Fibroblast of gingiva (primary cell): Measurements from ENCODE around the gene BBC3.
"Not testable (repeated sequence)": the region's sequence is repeated elsewhere in the genome, so short reads cannot be mapped to it uniquely, and the experiment has no call there.

ENCODE experiments used
- DNase-seq: peaks from one replicate; pipeline ENCODE4 v3.0.0-alpha.2; 2011; ENCODE audit warnings: low read depth

BBC3 gene

GRCh38 chr19:47258434-47258833 lies 27.4 kb upstream of the BBC3 start:
- no peak for DNase-seq

GRCh38 chr19:47257411-47258169 lies 26.6 kb upstream of the BBC3 start:
- DNase-seq, result no peak

GRCh38 chr19:47256693-47257410 lies 25.9 kb upstream of the BBC3 start:
- DNase-seq, result peak; percentile 98

GRCh38 chr19:47255879-47256692 lies 25.1 kb upstream of the BBC3 start, which contains the start of gene CCDC9:
Gene CCDC9 (plus strand): TSS chr19:47256525. CDS start chr19:47258401, 1,876 bp downstream.
- DNase-seq, result peak; percentile 96

DNA sequence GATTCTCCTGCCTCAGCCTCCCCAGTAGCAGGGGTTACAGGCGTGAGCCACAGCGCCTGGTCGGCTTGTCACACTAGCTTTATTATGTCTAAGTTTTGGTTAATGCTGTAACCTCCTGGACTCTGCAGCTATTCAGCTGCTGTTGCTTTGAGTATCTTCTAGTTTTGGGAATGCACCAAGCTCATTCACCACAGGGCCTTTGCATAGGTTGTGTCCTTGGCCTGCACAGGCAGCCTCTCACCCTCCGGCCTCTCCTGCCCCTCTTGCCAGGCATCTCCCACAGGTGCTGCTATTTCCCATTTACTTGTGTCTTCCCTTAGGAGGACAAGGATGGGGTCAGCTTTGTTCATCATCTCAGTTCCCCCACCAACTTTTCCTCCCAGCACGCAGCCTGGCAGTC lies 23.0 kb upstream of the BBC3 start:
- no peak for DNase-seq

DNA sequence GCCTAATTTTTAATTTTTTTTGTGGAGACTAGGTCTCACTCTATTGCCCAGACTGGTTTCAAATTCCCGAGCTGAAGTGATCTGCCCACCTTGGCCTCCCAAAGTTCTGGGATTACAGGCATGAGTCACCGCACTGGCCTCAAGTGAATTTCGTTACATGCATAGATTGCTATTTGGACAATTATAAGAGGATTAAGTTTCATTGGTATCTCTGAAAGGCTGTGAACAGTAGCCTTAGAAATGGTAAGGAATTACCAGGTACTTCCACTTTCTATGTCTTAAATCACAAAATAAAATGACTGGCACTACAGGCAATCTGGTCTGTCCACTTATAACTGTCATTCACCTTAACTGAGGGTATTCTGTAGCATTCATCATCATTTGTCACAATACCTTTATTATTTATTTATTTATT lies 22.5 kb upstream of the BBC3 start:
- peak; percentile 75 for DNase-seq

DNA sequence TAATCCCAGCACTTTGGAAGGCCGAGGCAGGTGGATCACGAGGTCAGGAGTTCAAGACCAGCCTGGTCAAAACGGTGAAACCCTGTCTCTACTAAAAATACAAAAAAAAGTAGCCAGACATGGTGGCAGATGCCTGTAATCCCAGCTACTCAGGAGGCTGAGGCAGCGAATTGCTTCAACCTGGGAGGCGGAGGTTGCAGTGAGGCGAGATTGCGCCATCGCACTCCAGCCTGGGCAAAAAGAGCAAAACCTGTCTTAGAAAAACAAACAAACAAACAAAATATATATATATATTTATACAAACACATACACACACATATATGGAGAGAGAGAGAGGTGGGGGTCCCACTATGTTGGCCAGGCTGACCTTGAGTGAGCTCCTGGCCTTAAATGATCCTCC lies 22.0 kb upstream of the BBC3 start:
- not testable (repeated sequence) for DNase-seq

GRCh38 chr19:47247308-47247990 lies 16.4 kb upstream of the BBC3 start:
- peak; percentile 67 for DNase-seq

GRCh38 chr19:47243776-47244547 lies 13.0 kb upstream of the BBC3 start:
- peak; percentile 97 for DNase-seq

- DNase-seq, result no peak
Observed at GRCh38 chr19:47243364-47243775, 12.4 kb upstream of the BBC3 start.

DNA sequence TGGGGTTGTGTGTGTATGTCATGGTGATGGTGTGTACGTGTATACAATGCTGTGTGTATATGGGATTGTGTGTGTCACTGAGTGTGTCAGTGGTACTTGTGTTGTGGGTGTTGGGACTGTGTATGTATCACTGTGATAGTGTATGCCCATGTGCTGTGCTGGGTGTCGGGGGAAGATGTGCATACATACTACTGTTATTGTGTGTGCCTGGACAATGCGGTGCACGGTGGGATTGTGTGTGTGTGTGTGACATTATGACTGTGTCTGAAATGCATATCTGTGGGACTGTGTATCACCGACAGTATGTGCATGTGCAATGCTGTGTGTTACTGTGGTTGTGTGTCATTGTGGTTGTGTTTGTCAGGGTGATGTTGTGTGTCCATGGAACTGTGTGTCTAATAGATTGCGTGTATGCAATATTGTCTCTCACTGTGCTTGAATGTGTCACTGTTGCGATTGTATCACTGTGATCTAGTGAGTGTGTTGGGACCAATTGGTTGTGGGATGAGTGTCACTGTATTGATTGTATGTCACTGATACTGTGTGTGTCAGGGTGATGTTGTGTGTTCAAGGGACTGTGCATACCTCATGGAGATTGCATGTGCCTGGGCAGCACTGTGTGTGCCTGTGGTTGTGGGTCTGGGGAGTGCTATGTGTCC lies 11.0 kb upstream of the BBC3 start:
- DNase-seq, result no peak

GRCh38 chr19:47240996-47241918 lies 10.3 kb upstream of the BBC3 start:
- DNase-seq, result peak; percentile 56

DNA sequence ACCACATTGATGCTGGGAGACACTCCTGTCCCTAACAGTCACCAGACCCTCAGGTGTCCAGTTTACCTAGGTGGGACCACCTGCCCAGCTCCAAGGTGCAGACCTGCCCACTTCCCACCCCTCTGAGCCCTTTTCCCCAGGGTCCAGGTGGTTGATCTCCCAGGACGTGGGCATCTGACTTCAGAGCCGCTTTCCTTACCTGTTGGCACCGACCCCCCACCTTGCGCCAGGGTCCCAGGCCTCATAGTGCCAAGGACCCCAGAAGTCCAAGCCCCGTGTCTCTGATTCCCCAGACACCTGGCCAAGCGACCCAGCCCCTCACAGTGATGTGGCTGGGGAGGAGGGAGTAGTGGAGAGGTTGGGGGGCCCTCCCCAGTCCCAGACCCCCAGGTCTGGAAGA lies 9.6 kb upstream of the BBC3 start:
- no peak for DNase-seq

GRCh38 chr19:47239610-47240296 lies 8.8 kb upstream of the BBC3 start:
- DNase-seq, result peak; percentile 65

- DNase-seq, result no peak
Observed at GRCh38 chr19:47239152-47239551, 8.2 kb upstream of the BBC3 start.

DNA sequence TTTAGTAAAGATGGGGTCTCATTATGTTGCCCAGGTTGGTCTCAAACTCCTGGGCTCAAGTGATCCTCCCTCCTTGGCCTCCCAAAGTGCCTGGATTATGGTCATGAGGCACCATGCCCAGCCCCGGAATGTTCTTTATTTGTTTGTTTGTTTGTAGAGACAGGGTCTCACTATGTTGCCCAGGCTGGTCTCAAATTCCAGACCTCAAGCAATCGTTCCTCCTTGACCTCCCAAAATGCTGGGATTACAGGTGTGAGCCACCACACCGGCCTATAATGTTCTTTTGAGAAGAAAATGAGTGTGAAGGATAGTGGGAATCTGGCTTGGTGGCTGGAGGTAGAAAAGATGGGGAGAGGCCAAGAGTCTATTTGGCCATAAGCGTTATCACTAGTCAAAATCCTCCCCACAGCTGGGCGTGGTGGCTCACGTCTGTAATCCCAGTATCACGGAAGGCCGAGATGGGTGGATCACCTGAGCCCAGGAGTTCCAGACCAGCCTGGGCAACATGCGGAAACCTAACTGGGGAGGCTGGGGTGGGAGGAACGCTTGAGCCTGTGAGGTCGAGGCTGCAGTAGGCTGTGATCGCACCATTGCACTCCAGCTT lies 5.2 kb upstream of the BBC3 start:
- DNase-seq, result no peak

GRCh38 chr19:47232422-47233211 lies 1.6 kb upstream of the BBC3 start:
- DNase-seq, result peak; percentile 67
